Panc1 (cell line): ENCODE results near the gene LUZP2.

ENCODE experiments used
- POLR2AphosphoS5 ChIP-seq: IDR thresholded peaks from 2 replicates; pipeline ENCODE4 v1.6.1; 2012; ENCODE audit warnings: mild to moderate bottlenecking, low read depth, low read length, moderate library complexity
- TCF7L2 ChIP-seq: IDR thresholded peaks from 2 replicates; pipeline ENCODE4 v1.6.1; 2011; ENCODE audit warnings: mild to moderate bottlenecking, low read depth, low read length, inconsistent platforms
- TF ChIP-seq, protein P1 (sequence below): fragments of 450-650 bp; IDR thresholded peaks from 2 replicates; pipeline ENCODE4 v1.5.1; 2017; ENCODE audit warnings: mild to moderate bottlenecking

DNA sequence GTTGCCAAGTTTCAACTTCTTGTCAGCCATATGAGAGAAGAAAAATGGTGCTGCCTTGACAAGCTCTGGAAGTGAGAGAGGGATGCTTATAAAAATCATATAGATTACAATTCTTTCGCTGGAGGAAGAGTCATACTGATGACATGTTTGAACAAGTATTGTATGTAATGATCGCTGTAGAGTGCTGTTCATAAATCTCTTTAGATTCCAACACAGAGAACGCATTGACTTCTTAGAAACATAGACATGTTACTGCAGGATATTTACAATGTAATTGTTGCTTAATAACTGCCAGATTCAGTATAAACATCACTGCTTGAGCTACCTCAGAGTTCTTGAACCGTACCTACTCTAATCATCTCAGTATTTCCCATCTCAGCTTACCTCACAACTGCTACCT is 571.6 kb downstream of the LUZP2 start:
- TF ChIP-seq, protein P1, sequence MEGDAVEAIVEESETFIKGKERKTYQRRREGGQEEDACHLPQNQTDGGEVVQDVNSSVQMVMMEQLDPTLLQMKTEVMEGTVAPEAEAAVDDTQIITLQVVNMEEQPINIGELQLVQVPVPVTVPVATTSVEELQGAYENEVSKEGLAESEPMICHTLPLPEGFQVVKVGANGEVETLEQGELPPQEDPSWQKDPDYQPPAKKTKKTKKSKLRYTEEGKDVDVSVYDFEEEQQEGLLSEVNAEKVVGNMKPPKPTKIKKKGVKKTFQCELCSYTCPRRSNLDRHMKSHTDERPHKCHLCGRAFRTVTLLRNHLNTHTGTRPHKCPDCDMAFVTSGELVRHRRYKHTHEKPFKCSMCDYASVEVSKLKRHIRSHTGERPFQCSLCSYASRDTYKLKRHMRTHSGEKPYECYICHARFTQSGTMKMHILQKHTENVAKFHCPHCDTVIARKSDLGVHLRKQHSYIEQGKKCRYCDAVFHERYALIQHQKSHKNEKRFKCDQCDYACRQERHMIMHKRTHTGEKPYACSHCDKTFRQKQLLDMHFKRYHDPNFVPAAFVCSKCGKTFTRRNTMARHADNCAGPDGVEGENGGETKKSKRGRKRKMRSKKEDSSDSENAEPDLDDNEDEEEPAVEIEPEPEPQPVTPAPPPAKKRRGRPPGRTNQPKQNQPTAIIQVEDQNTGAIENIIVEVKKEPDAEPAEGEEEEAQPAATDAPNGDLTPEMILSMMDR: no peak
- TF ChIP-seq POLR2AphosphoS5 (no peak), TCF7L2 (no peak)
